WTC11 (cell line): ENCODE data around the gene AGBL1. TPM values are rescaled to one million over a fixed set of nuclear protein-coding genes. Genes with fewer than 3 reads are reported as not detected.

ENCODE experiments used
- ATAC-seq: fragments of 200-7000 bp; cut with Tn5 transposase; 2 replicates; pipeline ENCODE4 v1.10.0; 2021; ENCODE audit warnings: mild to moderate bottlenecking, moderate library complexity
- CTCF ChIA-PET: fragments of 300-600 bp; sonication (Branson Sonifier 250); formaldehyde crosslinking; loops from one replicate; lab custom pipeline; 2021; ENCODE audit warnings: antibody characterized with exemption; lab: Charles Lee
- POLR2A ChIA-PET: fragments of 350-600 bp; sonication (Branson Sonifier 250); formaldehyde crosslinking; loops from one replicate; lab custom pipeline; 2021; ENCODE audit warnings: antibody characterized with exemption; lab: Charles Lee
- DNase-seq: peaks from one replicate; pipeline ENCODE4 v3.0.0; 2021; ENCODE audit warnings: low spot score
- H3K27ac Mint-ChIP-seq: 2 replicates; pipeline ENCODE4 v1.8.0; 2021; ENCODE audit warnings: mixed read lengths
- H3K27me3 Mint-ChIP-seq: 2 replicates; pipeline ENCODE4 v1.8.0; 2021; ENCODE audit warnings: low read depth, mild to moderate bottlenecking, moderate library complexity, mixed read lengths
- H3K36me3 Mint-ChIP-seq: 2 replicates; pipeline ENCODE4 v1.8.0; 2021; ENCODE audit warnings: mixed read lengths
- H3K4me1 Mint-ChIP-seq: 2 replicates; pipeline ENCODE4 v1.8.0; 2022; ENCODE audit warnings: mixed read lengths
- H3K4me3 Mint-ChIP-seq: 2 replicates; pipeline ENCODE4 v1.8.0; 2021; ENCODE audit warnings: mild to moderate bottlenecking, moderate library complexity, mixed read lengths
- H3K9me3 Mint-ChIP-seq: 2 replicates; pipeline ENCODE4 v1.8.0; 2021; ENCODE audit warnings: mixed read lengths
- ARID4B ChIP-seq: sonication (generic); formaldehyde crosslinking; IDR thresholded peaks from 2 replicates; pipeline ENCODE4 v1.8.0; 2023; ENCODE audit warnings: missing genetic modification reagents, mild to moderate bottlenecking, borderline replicate concordance
- CREB1 ChIP-seq: sonication (generic); formaldehyde crosslinking; IDR thresholded peaks from 2 replicates; pipeline ENCODE4 v1.8.0; 2023; ENCODE audit warnings: mild to moderate bottlenecking, missing genetic modification reagents
- ERG ChIP-seq: fragments of 250-450 bp; sonication (Bioruptor Pico); IDR thresholded peaks from 2 replicates; pipeline ENCODE4 v1.8.0; 2021; ENCODE audit warnings: mild to moderate bottlenecking
- ESRRA ChIP-seq: sonication (generic); formaldehyde crosslinking; IDR thresholded peaks from 2 replicates; pipeline ENCODE4 v1.8.1; 2022; ENCODE audit warnings: mild to moderate bottlenecking, missing genetic modification reagents, borderline replicate concordance
- HMGXB4 ChIP-seq: sonication (generic); formaldehyde crosslinking; IDR thresholded peaks from 2 replicates; pipeline ENCODE4 v1.8.1; 2023; ENCODE audit warnings: mild to moderate bottlenecking, moderate library complexity, missing genetic modification reagents
- JAZF1 ChIP-seq: fragments of 250-450 bp; sonication (Bioruptor Pico); IDR thresholded peaks from 2 replicates; pipeline ENCODE4 v1.9.0; 2021; ENCODE audit warnings: moderate library complexity, mild to moderate bottlenecking, inconsistent platforms
- KAT7 ChIP-seq: sonication (generic); formaldehyde crosslinking; IDR thresholded peaks from 2 replicates; pipeline ENCODE4 v1.8.1; 2023; ENCODE audit warnings: missing genetic modification reagents, mild to moderate bottlenecking, borderline replicate concordance
- PRDM15 ChIP-seq: sonication (generic); formaldehyde crosslinking; IDR thresholded peaks from 2 replicates; pipeline ENCODE4 v1.8.0; 2022; ENCODE audit warnings: missing genetic modification reagents
- PREB ChIP-seq: sonication (generic); formaldehyde crosslinking; IDR thresholded peaks from 2 replicates; pipeline ENCODE4 v1.8.1; 2022; ENCODE audit warnings: mild to moderate bottlenecking, missing genetic modification reagents, moderate library complexity, borderline replicate concordance
- PRRX2 ChIP-seq: fragments of 250-450 bp; sonication (Bioruptor Pico); IDR thresholded peaks from 2 replicates; pipeline ENCODE4 v1.8.0; 2021; ENCODE audit warnings: mild to moderate bottlenecking
- ZBTB21 ChIP-seq: sonication (generic); formaldehyde crosslinking; IDR thresholded peaks from 2 replicates; pipeline ENCODE4 v1.8.1; 2023; ENCODE audit warnings: mild to moderate bottlenecking, missing genetic modification reagents, borderline replicate concordance
- ZNF396 ChIP-seq: fragments of 250-450 bp; sonication (Bioruptor Pico); IDR thresholded peaks from 2 replicates; pipeline ENCODE4 v1.8.0; 2021; ENCODE audit warnings: mild to moderate bottlenecking, moderate library complexity, borderline replicate concordance
- ZNF423 ChIP-seq: fragments of 250-450 bp; sonication (Bioruptor Pico); IDR thresholded peaks from 2 replicates; pipeline ENCODE4 v2.1.2; 2022; ENCODE audit warnings: mild to moderate bottlenecking, moderate library complexity
- ZNF532 ChIP-seq: fragments of 250-450 bp; sonication (Bioruptor Pico); IDR thresholded peaks from 2 replicates; pipeline ENCODE4 v1.9.0; 2021; ENCODE audit warnings: mild to moderate bottlenecking, borderline replicate concordance
- total RNA-seq: library from RNA; stranded (reverse); gene quantifications from 3 replicates; pipeline ENCODE4 v1.2.3, GENCODE V29; 2021

Gene AGBL1
- total RNA-seq, 1 experiment from 2014 or later, result not detected

GRCh38 chr15:86538141-86538540 lies 458.5 kb downstream of the AGBL1 start:
- ATAC-seq, result no peak
- Mint-ChIP-seq H3K4me1 (peaks cover 2% of the 10 kb centered on the region; the same call in 1 of the 2 replicates), H3K4me3 (no peak overlapping the region), H3K27me3 (no peaks in the 10 kb centered on the region), H3K27ac (no peak overlapping the region), H3K9me3 (peaks cover 10% of the 10 kb centered on the region), H3K36me3 (no peaks in the 10 kb centered on the region)
- DNase-seq, result no peak
- ChIA-PET CTCF (no interaction called here), POLR2A (no interaction called here)
- TF ChIP-seq ZNF423 (CRISPR knock-in tag) (no peak), CREB1 (CRISPR knock-in tag) (no peak), PRRX2 (CRISPR knock-in tag) (no peak), HMGXB4 (CRISPR knock-in tag) (no peak), ERG (CRISPR knock-in tag) (no peak), ESRRA (CRISPR knock-in tag) (no peak), PRDM15 (CRISPR knock-in tag) (no peak), KAT7 (CRISPR knock-in tag) (no peak), JAZF1 (CRISPR knock-in tag) (no peak), ZNF532 (CRISPR knock-in tag) (no peak), ZBTB21 (CRISPR knock-in tag) (no peak), ZNF396 (CRISPR knock-in tag) (no peak), PREB (CRISPR knock-in tag) (no peak), ARID4B (CRISPR knock-in tag) (no peak)
